ENCODE data around the gene RPAP2.
"Not testable (repeated sequence)": the region's sequence is repeated elsewhere in the genome, so short reads cannot be mapped to it uniquely, and the experiment has no call there.

The RPAP2 gene

GRCh38 chr1:92323473-92324453, 24.9 kb downstream of the RPAP2 start:
- no peak for DNase-seq

- DNase-seq: no peak
Observed at GRCh38 chr1:92324784-92325183, 25.9 kb downstream of the RPAP2 start.

GRCh38 chr1:92326681-92327080, 27.8 kb downstream of the RPAP2 start:
- DNase-seq: no peak

- DNase-seq: no peak
Observed at GRCh38 chr1:92327794-92328193, 28.9 kb downstream of the RPAP2 start.

GRCh38 chr1:92329347-92330129, 30.7 kb downstream of the RPAP2 start:
- DNase-seq: no peak

- no peak for DNase-seq
Observed at GRCh38 chr1:92333668-92334067, 34.8 kb downstream of the RPAP2 start.

GRCh38 chr1:92340154-92340553, 41.3 kb downstream of the RPAP2 start:
- DNase-seq: no peak

GRCh38 chr1:92342401-92342800, 43.5 kb downstream of the RPAP2 start:
- no peak for DNase-seq

- DNase-seq: no peak
Observed at GRCh38 chr1:92343061-92343460, 44.2 kb downstream of the RPAP2 start.

GRCh38 chr1:92346866-92347640, 48.2 kb downstream of the RPAP2 start:
- DNase-seq: no peak

- no peak for DNase-seq
Observed at GRCh38 chr1:92352856-92353255, 54.0 kb downstream of the RPAP2 start.

- no peak for DNase-seq
Observed at GRCh38 chr1:92354259-92354658, 55.4 kb downstream of the RPAP2 start.

- DNase-seq: no peak
Observed at GRCh38 chr1:92356956-92357355, 58.1 kb downstream of the RPAP2 start.

- not testable (repeated sequence) for DNase-seq
Observed at GRCh38 chr1:92359382-92359781, 60.5 kb downstream of the RPAP2 start.

- DNase-seq: no peak
Observed at GRCh38 chr1:92359986-92360385, 61.1 kb downstream of the RPAP2 start.

GRCh38 chr1:92362970-92363369, 64.1 kb downstream of the RPAP2 start:
- no peak for DNase-seq

- no peak for DNase-seq
Observed at GRCh38 chr1:92363401-92363800, 64.5 kb downstream of the RPAP2 start.

- DNase-seq: no peak
Observed at GRCh38 chr1:92365378-92366039, 66.7 kb downstream of the RPAP2 start.

- no peak for DNase-seq
Observed at GRCh38 chr1:92366040-92366395, 67.2 kb downstream of the RPAP2 start.

- DNase-seq: no peak
Observed at GRCh38 chr1:92367496-92367895, 68.6 kb downstream of the RPAP2 start.

GRCh38 chr1:92372164-92372563, 73.3 kb downstream of the RPAP2 start:
- DNase-seq: no peak

GRCh38 chr1:92374223-92374622, 75.4 kb downstream of the RPAP2 start:
- no peak for DNase-seq

GRCh38 chr1:92376345-92376744, 77.5 kb downstream of the RPAP2 start:
- DNase-seq: no peak
